Measurements from ENCODE around the gene NTSR1.

DNA sequence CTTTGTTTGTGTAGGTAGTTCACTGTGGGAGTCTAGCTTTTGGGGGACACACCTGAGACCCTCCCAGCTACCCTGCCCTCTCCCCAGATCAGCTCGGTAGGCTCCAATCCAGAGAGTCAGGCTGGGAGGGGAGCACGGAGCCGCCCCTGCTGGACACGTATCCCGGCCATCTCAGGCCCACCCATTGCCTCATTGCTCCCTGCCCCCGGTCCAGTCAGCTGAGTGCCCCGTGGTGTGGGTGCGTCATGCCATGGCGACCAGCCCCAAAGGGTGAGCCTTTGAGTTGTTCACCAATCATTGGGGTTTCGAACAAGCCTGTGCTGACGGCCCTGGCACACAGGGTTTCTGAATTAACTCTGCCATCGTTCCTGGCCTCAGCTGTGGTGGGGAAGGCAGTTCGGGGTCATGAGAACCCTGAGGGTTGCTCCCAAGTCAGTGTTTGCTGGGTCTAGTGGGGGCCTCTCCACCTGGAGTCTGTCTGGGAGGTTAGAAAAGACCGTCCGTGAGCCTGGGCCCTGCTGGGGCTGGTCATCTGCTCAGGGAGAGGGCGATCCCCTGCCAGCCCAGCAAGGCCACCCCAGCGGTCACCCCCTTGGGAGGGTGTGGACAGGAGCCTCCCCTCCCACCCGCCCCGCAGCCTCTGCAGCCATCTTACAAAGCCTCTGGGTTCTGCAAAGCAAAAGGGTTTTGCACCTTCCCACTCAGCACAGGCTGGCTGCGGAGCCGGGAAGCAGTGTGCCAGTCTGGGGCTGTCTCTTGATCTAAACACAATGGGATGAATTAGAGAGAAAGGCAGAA, 34.5 kb downstream of the NTSR1 start:
- no peak for TF ChIP-seq EZH2phosphoT487 (IDR thresholded peaks at IDR 0.05; ENCODE audit: insufficient read depth, low read depth)
- no peak for TF ChIP-seq EZH2 (IDR thresholded peaks at IDR 0.05; ENCODE audit: insufficient read depth, poor library complexity, severe bottlenecking)
